GM12864 (cell line): ENCODE results near the gene ZBTB21.

Source experiments
- DNase-seq: peaks from one replicate; pipeline ENCODE4 v3.0.0-alpha.2; 2011; ENCODE audit warnings: low read depth
- H3K4me3 ChIP-seq: 2 replicates; pipeline ENCODE4 v1.5.1; 2011; ENCODE audit warnings: mild to moderate bottlenecking, low read depth, low read length, control low read depth
- CTCF ChIP-seq: IDR thresholded peaks from 2 replicates; pipeline ENCODE4 v1.5.1; 2011; ENCODE audit warnings: low read depth, mild to moderate bottlenecking, moderate library complexity, low read length, control low read depth, inconsistent platforms; ENCODE audit errors: missing control alignments

The ZBTB21 gene

GRCh38 chr21:41948078-41948895 is 61.9 kb downstream of the ZBTB21 start:
- no peak for DNase-seq
- no peak overlapping the region for H3K4me3 ChIP-seq
- no peak for TF ChIP-seq CTCF

GRCh38 chr21:41945982-41946381 is 64.2 kb downstream of the ZBTB21 start:
- no peak for TF ChIP-seq CTCF
- no peak overlapping the region for H3K4me3 ChIP-seq
- no peak for DNase-seq

GRCh38 chr21:41943851-41944250 is 66.3 kb downstream of the ZBTB21 start:
- TF ChIP-seq CTCF = no peak
- no peak for DNase-seq

GRCh38 chr21:41942457-41942856 is 67.7 kb downstream of the ZBTB21 start:
- H3K4me3 ChIP-seq = no peak overlapping the region
- no peak for TF ChIP-seq CTCF
- no peak for DNase-seq

More at GRCh38 chr21:41943851-41944250, 66.3 kb downstream of the ZBTB21 start:
- H3K4me3 ChIP-seq = no peak overlapping the region

- TF ChIP-seq CTCF = no peak
- DNase-seq = no peak
- no peak overlapping the region for H3K4me3 ChIP-seq
These were observed 68.2 kb downstream of the ZBTB21 start for GRCh38 chr21:41941941-41942340.

GRCh38 chr21:41940431-41940830 is 69.7 kb downstream of the ZBTB21 start:
- TF ChIP-seq CTCF = no peak
- no peak overlapping the region for H3K4me3 ChIP-seq
- DNase-seq = no peak

- no peak for DNase-seq
- no peak overlapping the region for H3K4me3 ChIP-seq
- no peak for TF ChIP-seq CTCF
These were observed 70.8 kb downstream of the ZBTB21 start for GRCh38 chr21:41939391-41939790.
